GM12875 (cell line): ENCODE measurements around the gene CGAS.
A peak's percentile ranks its signal among the peaks of the same experiment; 100 is the strongest.

Source experiments
- H3K4me3 ChIP-seq: one replicate; pipeline ENCODE4 v1.5.1; 2011; ENCODE audit warnings: low read depth, low read length, control low read depth
- TF ChIP-seq, protein P1 (sequence below): IDR thresholded peaks from 2 replicates; pipeline ENCODE4 v1.5.1; 2011; ENCODE audit warnings: low read depth, mild to moderate bottlenecking, control low read depth, inconsistent platforms, low read length, moderate library complexity, borderline replicate concordance; ENCODE audit not compliant: insufficient read depth

Gene CGAS

DNA sequence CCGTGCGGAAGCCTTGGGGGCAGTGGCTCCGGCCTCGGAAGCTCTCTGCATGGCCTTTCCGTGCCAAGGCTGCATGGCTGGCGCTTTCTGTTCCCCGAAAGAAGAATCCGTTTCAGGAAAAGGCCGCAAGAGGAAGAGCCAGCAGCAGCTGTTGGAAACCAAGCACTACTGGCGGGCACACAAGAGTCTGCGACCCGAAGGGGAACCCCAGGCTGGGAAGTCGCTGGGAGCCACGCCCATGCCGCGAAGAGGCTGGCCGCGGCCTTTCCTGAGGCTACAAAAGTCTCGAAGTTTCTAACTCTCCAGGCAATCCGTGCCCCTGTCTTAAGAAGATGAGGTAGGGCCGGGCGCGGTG, at the start of gene CGAS:
Gene CGAS (minus strand): TSS at position 191 of the 355 bp plus-strand sequence. CDS start 116 bp downstream, at position 75.
- H3K4me3 ChIP-seq = peak within 1 kb of the TSS; percentile 76
- TF ChIP-seq, protein P1, sequence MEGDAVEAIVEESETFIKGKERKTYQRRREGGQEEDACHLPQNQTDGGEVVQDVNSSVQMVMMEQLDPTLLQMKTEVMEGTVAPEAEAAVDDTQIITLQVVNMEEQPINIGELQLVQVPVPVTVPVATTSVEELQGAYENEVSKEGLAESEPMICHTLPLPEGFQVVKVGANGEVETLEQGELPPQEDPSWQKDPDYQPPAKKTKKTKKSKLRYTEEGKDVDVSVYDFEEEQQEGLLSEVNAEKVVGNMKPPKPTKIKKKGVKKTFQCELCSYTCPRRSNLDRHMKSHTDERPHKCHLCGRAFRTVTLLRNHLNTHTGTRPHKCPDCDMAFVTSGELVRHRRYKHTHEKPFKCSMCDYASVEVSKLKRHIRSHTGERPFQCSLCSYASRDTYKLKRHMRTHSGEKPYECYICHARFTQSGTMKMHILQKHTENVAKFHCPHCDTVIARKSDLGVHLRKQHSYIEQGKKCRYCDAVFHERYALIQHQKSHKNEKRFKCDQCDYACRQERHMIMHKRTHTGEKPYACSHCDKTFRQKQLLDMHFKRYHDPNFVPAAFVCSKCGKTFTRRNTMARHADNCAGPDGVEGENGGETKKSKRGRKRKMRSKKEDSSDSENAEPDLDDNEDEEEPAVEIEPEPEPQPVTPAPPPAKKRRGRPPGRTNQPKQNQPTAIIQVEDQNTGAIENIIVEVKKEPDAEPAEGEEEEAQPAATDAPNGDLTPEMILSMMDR = no peak

DNA sequence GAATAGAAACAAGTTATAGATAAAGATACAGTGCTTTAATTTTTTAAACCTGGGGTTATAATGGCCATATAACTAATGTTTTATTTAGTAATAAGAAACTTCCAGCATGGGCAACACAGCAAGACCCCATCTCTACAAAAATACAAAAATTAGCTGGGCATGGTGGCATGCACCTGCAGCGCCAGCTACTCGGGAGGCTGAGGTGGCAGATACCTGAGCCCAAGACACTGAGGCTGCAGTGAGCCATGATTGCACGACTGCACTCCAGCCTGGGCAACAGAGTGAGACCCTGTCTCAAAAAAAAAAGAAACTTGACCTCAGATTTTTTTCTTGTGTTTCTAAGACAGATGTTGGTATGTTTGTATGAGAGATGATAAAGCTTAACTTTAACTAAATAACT, 45.8 kb upstream of the CGAS start:
- no peak overlapping the region for H3K4me3 ChIP-seq
- TF ChIP-seq, protein P1 = no peak

DNA sequence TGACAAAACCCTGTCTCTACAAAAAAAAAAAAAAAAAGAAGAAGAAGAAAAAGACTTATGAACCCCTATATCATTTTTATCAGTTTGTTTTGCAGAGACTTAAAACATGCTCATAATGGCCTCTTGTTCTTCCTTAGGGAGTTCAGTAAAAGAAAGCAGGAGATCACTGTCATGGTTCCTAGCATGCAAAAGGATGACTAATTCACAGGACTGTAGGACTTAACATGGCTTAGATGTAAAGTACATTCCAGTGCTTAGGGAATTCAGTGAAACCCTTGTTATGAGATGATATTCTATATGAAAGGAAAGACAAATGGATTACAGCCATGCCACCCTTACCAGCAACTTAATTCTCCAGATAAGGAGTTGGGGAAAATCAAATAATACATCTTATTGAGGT, 39.3 kb upstream of the CGAS start:
- TF ChIP-seq, protein P1 = no peak
- H3K4me3 ChIP-seq = no peak overlapping the region

DNA sequence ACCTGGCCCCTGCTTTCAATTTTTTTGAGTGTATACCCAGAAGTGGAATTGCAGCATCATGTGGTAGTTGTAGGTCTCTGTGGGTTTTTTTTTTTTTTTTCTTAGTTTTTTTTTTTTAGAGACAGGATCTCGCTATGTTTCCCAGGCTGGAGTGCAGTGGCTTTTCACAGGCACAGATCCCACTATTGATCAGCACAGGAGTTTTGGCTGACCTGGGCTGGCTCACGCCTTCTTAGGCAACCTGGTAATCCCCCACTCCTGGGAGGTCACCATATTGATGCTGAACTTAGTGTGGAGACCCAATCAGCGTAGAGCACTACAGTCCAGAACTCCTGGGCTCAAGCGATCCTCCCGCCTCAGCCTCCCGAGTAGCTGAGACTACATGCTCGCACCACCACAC, 35.4 kb upstream of the CGAS start:
- TF ChIP-seq, protein P1 = no peak
- H3K4me3 ChIP-seq = no peak overlapping the region

DNA sequence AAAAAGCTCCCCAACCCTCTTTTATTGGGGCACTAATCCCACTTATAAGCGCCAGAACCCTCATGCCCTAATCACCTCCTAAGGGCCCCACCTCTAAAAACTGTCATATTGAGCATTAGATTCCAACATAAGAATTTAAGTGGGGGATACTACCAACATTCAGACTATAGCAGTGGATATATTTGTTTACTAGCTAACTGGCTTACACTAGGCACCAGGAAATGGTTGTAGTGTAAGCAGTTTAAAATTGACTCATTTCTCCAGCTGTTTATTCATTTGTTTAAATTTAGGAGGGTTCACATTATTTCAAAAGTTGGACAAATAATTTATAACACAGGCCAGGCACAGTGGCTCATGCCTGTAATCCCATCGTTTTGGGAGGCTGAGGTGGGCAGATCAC, 32.3 kb upstream of the CGAS start:
- TF ChIP-seq, protein P1 = no peak
- H3K4me3 ChIP-seq = no peak overlapping the region

DNA sequence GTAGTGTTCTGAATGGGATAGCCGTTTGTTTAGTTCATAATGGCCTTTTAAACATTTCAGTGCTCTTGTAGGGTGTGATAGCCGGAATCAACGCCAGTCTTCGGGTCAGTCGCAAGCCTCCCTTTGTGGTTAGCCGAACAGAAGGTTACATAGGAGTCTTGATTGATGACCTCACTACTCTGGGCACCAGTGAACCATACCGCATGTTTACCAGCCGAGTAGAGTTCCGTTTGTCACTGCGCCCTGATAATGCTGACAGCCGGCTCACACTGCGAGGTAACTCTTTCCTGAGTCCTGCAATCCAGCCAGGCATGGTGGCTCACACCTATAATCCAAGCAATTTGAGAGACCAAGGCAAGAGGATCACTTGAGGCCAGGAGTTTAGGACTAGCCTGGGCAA, 29.9 kb upstream of the CGAS start:
- TF ChIP-seq, protein P1 = no peak
- H3K4me3 ChIP-seq = no peak overlapping the region

DNA sequence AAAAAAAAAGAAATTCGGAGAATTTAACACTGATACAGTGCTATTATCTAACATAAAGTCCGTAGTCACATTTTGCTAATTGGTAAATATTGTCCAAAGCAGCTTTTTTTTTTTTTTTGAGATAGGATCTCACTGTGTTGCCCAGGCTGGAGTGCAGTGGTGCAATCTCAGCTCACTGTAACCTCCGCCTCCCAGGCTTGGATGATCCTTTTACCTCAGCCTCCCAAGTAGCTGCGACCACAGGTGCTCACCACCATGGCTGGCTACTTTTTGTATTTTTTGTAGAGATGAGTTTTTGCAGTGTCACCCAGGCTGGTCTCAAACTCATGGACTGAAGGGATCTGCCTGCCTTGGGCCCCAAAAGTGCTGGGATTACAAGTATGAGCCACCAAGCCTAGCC, 25.3 kb upstream of the CGAS start:
- H3K4me3 ChIP-seq = no peak overlapping the region
- TF ChIP-seq, protein P1 = no peak
